CD4-positive, alpha-beta T cell treated with Interleukin-1 beta for 1 hour (primary cell): Measurements from ENCODE around the gene DBNDD1.
"Not testable (repeated sequence)": the region's sequence is repeated elsewhere in the genome, so short reads cannot be mapped to it uniquely, and the experiment has no call there.

Experiments used
- DNase-seq, 2 donors: peaks; one replicate each; pipeline ENCODE4 v3.0.0-alpha.2; 2020 to 2022

Gene DBNDD1

GRCh38 chr16:89986600-89986999 is 32.7 kb downstream of the DBNDD1 start:
- no peak for DNase-seq

DNA sequence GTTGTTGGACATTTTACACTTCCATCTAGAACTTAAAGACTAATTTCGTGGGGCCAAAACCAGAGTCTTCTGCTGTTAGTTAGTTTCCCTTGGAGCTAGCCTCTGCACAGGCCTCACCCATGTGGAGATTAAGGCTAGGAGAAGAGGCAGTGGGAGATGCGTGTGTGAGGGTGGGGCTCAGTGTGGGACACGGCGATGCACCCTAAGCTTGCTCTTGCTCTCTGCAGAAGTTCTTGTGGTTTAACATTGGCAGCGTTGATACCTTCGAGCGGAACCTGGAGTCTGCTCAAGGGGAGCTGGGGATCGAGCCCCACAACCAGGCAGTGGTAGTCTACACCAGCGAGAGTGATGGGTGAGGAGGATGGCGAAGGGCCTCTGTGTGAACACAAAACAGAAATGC is 34.0 kb downstream of the DBNDD1 start:
- DNase-seq: no peak

GRCh38 chr16:89984216-89984615 is 35.0 kb downstream of the DBNDD1 start:
- no peak for DNase-seq

- no peak for DNase-seq
These were observed 35.7 kb downstream of the DBNDD1 start for GRCh38 chr16:89983536-89983935.

DNA sequence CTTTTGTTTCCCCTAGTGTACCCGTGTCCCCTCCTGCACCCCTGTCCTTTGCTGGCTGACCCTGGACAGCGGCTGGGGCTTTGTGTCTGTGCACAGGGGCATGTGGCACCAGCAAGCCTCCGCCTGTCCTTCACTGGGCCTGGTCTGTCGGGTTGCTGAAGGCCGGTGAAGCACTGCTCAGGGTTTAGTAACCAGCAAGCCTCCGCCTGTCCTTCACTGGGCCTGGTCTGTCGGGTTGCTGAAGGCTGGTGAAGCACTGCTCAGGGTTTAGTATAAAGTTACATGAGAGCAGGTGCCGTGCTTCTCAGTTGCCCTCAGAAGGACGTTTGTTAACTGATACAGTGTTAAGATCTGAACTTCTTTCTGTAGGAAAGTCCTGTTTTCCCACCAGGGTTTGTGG is 36.9 kb downstream of the DBNDD1 start:
- no peak for DNase-seq

GRCh38 chr16:89981414-89981813 is 37.8 kb downstream of the DBNDD1 start:
- DNase-seq: no peak

DNA sequence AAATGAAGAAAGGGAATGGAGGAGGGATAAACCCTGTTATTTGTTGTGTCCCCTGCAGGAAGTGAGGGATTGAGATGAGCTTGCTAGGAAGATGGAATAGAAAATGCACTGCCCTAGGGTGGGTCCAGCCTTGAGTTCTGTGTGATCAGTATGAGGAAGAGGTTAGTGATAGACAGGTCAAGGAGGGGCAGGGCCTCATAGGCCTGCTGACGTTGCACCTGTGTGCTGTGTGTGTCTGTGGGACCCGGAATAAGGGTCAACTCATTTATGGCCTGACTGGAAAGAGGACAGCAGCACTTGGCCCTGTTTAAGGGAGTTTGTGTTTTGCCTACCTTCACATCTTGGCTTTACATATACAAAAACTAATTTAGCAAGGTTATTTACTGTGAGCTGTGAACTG is 44.4 kb downstream of the DBNDD1 start:
- no peak for DNase-seq

DNA sequence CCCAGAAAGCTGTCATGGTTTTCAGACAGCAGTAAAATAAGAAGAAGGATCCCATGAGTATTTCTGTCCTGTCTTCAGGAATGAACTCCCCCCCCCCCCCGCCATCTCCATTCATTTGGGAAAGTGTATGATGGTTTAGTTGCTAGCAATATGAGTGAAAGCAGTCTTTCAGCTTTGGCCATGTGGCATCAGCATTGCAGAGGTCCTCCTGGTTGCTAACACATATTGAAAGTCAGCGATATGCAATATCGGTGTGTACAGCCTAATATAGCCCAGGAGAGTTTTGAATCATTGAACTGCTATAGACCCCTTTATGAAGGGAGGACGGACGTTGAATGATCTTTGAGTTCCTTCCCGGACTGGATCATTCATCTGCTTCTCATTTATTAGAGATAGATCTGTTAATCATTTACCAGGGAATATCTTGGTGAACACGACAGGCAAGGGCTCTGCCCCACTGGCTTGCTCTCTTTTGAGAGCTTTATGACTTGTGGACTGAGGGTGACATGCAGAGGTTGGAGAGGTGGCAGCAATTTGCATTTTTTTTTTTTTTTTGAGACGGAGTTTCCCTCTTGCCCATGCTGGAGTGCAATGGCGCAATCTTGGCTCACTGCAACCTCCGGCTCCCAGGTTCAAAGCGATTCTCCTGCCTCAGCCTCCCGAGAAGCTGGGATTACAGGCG is 45.5 kb downstream of the DBNDD1 start:
- no peak for DNase-seq

DNA sequence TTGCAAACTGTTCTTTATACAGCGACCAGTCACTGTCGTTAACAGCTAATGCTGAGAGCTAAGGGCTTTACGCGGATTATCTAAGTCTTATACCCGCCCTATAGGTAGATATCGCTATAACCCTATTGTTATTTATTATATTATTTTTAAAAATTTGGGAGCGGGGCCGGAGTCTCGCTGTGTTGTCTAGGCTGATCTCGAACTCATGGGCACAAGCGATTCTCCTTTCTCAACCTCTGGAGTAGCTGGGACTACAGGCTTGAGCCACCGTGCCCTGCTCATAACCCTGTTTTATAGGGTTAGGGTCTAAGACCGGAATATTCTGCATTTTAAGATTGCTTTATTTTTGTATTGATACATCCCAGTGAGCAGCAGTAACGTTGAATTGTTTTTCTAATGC is 46.0 kb downstream of the DBNDD1 start:
- DNase-seq: no peak

- DNase-seq: peak; percentile 93
These were observed 46.7 kb downstream of the DBNDD1 start for GRCh38 chr16:89972244-89973234.

GRCh38 chr16:89971495-89972243 is 47.6 kb downstream of the DBNDD1 start:
- DNase-seq: no peak

DNA sequence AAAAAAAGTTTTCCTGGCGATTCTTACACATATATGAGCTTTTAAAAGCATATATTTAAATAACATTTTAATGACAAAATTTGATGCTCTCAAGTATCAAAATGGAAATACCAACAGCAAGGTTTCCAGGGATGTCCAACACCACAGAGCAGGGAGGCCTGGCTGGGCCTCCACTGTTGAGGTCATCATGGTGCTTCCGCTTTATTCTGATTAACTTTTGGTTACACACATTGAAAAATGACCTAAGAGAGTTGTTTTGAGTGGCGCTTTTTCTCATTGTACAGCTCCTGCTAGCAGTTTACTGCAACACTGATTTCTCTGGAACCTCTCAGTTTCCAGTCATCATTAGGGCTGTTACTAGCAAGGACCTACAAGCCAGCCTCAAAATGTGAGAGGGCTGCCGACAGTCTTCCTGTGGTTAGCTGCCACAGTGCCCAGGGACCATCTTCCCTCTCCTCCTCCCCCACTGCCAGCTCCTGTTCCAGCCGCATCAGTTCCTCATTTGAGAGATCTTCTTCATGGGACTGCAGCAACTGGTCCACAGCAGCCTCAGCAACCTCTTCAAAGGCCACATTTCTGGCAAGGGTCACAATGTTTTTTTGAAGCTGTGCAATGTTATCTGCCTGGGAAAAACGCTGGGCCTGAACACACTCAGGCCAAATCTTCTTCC is 49.4 kb downstream of the DBNDD1 start:
- DNase-seq: peak in 1 of 2 donors; percentile 17

DNA sequence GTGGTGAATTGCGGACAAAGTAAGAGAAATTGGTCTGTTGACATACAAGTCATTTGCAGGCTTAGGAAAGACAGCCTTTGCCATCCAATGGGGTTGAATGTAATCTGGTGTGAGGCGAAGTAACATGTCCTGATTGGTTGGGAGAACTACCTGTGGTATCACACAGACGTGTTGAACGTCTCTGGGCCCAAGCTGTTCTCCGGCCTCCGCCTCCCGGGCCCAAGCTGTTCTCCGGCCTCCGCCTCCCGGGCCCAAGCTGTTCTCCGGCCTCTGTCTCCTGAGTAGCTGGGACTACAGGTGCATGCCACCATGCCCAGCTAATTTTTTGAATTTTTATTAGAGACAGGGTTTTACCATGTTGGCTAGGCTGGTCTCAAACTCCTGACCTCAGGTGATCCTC is 51.2 kb downstream of the DBNDD1 start:
- not testable (repeated sequence) for DNase-seq

GRCh38 chr16:89967436-89967835 is 51.8 kb downstream of the DBNDD1 start:
- DNase-seq: not testable (repeated sequence)

GRCh38 chr16:89966756-89967155 is 52.5 kb downstream of the DBNDD1 start:
- DNase-seq: no peak

DNA sequence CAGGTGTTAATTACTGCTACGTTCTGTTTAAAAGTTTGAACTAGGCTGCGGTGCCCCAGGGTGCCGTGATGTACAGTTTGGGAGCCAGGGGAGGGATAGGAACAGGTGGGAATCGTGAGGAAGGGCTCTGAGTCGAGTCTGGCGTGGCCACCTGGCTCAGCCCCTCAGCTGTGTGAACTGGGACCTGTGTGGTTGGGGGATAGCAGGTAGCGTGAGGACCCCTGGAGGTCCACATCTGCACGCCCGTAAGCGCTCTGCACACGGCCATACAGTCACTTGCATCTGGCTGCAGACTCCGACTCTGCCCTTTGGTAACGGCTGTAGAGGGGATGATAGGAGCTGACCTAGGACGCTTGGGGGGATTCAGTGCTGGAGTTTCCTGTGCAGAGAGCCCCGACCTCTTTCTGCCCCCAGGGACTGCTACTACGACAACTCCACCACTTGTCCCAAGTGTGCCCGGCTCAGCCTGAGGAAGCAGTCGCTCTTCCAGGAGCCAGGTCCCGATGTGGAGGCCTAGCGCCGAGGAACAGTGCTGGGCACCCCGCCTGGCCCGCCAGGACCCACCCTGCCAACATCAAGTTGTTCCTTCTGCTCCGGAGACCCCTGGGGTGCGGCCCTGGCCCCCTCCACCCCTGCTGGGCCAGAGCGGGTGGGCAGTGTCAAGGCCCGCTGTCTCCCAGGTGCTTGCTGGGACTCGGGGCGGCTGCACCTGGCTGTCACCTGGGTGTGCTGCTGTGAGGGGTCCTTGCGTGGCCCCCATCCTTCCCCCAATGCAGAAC is 53.6 kb downstream of the DBNDD1 start:
- no peak for DNase-seq

- no peak for DNase-seq
These were observed 55.1 kb downstream of the DBNDD1 start for GRCh38 chr16:89964201-89964600.

DNA sequence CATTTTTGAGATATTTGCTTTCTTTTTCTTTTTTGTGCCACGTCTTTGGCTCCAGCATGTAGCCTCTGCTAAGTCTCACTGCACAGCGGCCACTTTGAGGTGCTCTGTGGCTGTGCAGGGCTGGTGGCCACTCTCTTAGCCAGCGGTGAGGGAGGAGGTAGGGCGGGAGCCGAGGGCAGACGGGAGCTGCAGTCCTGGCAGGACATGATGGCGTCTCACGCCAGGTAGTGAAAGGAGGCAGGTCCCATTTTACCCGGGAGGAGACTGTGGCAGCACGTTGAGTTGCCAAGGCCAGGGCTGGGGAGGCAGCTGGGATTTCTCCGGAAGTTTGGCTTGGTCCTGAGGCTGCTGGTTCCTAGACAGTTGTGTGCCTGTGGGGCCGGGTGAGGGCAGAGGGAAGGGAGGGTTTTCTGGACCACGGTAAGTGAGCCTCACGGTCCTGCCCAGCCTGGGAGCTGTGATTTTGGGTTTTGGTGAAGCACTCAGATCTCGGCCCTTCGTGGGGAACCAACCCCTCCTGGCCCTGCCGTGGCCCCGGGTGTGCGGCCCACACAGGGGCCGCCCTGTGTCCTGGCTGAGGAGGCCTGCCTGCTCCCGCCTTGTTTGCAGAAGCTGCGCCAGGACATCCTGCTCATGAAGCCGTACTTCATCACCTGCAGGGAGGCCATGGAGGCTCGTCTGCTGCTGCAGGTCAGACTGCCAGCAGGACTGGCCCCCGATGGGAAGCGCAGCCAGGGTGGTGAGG is 56.3 kb downstream of the DBNDD1 start:
- DNase-seq: no peak

- no peak for DNase-seq
These were observed 57.3 kb downstream of the DBNDD1 start for GRCh38 chr16:89961920-89962319.

DNA sequence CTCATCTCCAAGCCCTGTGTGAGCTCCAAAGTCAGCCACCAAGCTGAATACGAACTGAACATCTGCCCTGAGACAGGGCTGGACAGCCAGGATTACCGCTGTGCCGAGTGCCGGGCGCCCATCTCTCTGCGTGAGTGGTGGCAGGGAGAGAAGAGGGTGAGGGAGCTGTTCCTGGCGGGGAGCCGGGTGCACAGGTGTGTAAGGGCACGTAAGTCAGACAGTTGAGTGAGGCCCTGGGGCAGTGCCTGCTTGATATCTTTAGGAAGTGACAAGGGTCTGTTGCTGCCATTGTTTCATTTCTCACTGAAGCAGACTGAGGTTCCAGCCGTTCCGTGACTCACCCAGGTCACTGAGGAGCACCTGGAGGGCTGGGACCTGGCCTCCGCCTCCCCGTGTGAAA is 58.3 kb downstream of the DBNDD1 start:
- DNase-seq: no peak

- no peak for DNase-seq
These were observed 60.7 kb downstream of the DBNDD1 start for GRCh38 chr16:89958596-89958995.
